NOMO-1 (cell line): Measurements from ENCODE around the gene CMIP.
"Not testable (repeated sequence)": the region's sequence is repeated elsewhere in the genome, so short reads cannot be mapped to it uniquely, and the experiment has no call there.

Source experiments
- DNase-seq, 2 experiments: peaks; one replicate each; lab custom pipeline; 2025; ENCODE audit not compliant: unreplicated experiment in 2 of 2; lab: John Stamatoyannopoulos, UW

The CMIP gene

GRCh38 chr16:81575834-81576233 lies 131.2 kb downstream of the CMIP start:
- no peak for DNase-seq

- DNase-seq: no peak
Measured at GRCh38 chr16:81576696-81577095, 132.1 kb downstream of the CMIP start.

GRCh38 chr16:81577272-81577671 lies 132.7 kb downstream of the CMIP start:
- DNase-seq: not testable (repeated sequence)

GRCh38 chr16:81578076-81578475 lies 133.5 kb downstream of the CMIP start:
- DNase-seq: no peak

- no peak for DNase-seq
Measured at GRCh38 chr16:81578636-81579413, 134.2 kb downstream of the CMIP start.

GRCh38 chr16:81581107-81581506 lies 136.5 kb downstream of the CMIP start:
- no peak for DNase-seq

- DNase-seq: no peak
Measured at GRCh38 chr16:81582655-81583441, 138.2 kb downstream of the CMIP start.

GRCh38 chr16:81583893-81584631 lies 139.5 kb downstream of the CMIP start:
- no peak for DNase-seq

- DNase-seq: no peak
Measured at GRCh38 chr16:81585785-81586184, 141.2 kb downstream of the CMIP start.

GRCh38 chr16:81586417-81586816 lies 141.8 kb downstream of the CMIP start:
- DNase-seq: no peak

GRCh38 chr16:81586977-81587625 lies 142.5 kb downstream of the CMIP start:
- DNase-seq: no peak

- DNase-seq: no peak
Measured at GRCh38 chr16:81587626-81588160, 143.1 kb downstream of the CMIP start.

- no peak for DNase-seq
Measured at GRCh38 chr16:81588326-81589081, 143.9 kb downstream of the CMIP start.

GRCh38 chr16:81589975-81590650 lies 145.5 kb downstream of the CMIP start:
- no peak for DNase-seq

GRCh38 chr16:81590714-81591544 lies 146.3 kb downstream of the CMIP start:
- no peak for DNase-seq

GRCh38 chr16:81591545-81591870 lies 146.9 kb downstream of the CMIP start:
- DNase-seq: no peak

- DNase-seq: no peak
Measured at GRCh38 chr16:81592353-81592866, 147.8 kb downstream of the CMIP start.

GRCh38 chr16:81593481-81593880 lies 148.9 kb downstream of the CMIP start:
- DNase-seq: no peak
